ENCODE data around the gene SAYSD1. TPM values are rescaled to one million over a fixed set of nuclear protein-coding genes. Genes with fewer than 3 reads are reported as not detected.
A peak's percentile ranks its signal among the peaks of the same experiment; 100 is the strongest.

The SAYSD1 gene
- total and polyA plus RNA-seq, 9 of the 15 experiments (the other 6 are each of a cell fraction or from before 2014, with no cell fraction given): 3.5 to 19.1 (median 12.4) TPM

DNA sequence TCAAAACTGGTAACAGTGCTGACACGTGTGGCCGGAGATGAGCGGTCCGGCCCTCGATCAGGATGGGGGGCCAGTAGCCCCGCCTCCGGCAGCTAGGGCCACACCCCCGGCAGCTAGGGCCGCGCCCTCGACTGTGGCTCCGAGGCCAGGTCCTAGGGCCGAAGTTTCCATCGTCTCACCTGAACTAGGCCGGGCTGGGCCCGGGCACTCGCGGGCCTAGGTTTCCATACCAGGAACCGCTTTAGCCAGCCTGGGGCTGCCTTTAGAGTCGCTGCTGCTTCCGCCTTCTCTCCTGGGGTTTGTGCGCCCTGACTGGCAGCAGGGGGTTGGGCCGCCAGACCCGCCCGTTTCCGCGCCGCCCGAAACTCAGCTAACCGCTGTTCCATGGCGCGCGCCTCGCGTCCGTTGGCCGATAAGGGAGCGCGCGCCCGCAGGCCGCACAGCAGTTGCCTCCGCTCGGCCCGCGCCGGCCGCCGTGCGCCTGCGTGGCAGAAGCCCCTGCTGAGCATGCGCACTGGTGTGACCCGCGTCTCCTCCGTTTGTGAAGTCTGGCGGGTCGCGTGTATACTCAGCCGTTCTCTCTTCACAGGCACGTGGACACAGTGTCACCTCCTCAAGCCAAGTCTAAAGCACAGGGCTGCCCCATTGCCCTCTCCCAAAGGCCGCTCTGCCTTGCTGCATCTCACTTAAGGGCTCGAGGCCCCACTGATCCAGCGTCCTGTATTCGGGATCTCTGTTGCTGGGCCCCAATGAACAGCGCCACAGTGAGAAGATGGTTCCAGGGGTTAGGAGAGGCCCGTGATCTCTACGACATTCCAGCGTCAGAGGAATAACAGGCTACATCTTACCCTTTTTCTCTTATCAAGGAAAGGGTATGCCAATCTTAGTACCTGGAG is at the start of gene SAYSD1 (continued):
- TF ChIP-seq BCOR (IDR thresholded peaks at IDR 0.05) (no peak; the same call in none of the 2 replicates), TSC22D4 (tag; IDR thresholded peaks at IDR 0.05) (no peak), OTX1 (CRISPR knock-in tag; IDR thresholded peaks at IDR 0.05) (peak; percentile 40; the same call in 1 of the 2 replicates), TCF7 (IDR thresholded peaks at IDR 0.05; ENCODE audit: borderline replicate concordance) (no peak), RBM14 (IDR thresholded peaks at IDR 0.05; ENCODE audit: borderline replicate concordance, insufficient read depth, low read depth, low read length) (no peak), USF1 (CRISPR knock-in tag; IDR thresholded peaks at IDR 0.05) (peak; percentile 53; the same call in 1 of the 2 replicates), CBX3 (IDR thresholded peaks at IDR 0.05; ENCODE audit: borderline replicate concordance in 1 of 2, low read length in 2 of 2) (peak in 1 of 2 experiments; percentile 85; a peak in 1 of 3 replicates), CTBP1 (IDR thresholded peaks at IDR 0.05; ENCODE audit: borderline replicate concordance) (peak; percentile 100), EGR1 (conservative IDR thresholded peaks at IDR 0.05) (no peak), NFE2L1 (tag; IDR thresholded peaks at IDR 0.05; ENCODE audit: borderline replicate concordance, low read depth) (no peak), HDAC8 (tag; IDR thresholded peaks at IDR 0.05) (no peak; the same call in 1 of the 2 replicates), NUFIP1 (IDR thresholded peaks at IDR 0.05; ENCODE audit: partially characterized antibody) (peak; percentile 41), GTF2F1 (IDR thresholded peaks at IDR 0.05; ENCODE audit: low read depth, low read length) (peak; percentile 80; the same call in 1 of the 2 replicates), ETV6 (IDR thresholded peaks at IDR 0.05; ENCODE audit: borderline replicate concordance in 1 of 2, low read depth in 2 of 2, low read length in 1 of 2) (no peak), ETV6 (CRISPR knock-in tag; IDR thresholded peaks at IDR 0.05; ENCODE audit: borderline replicate concordance) (peak; percentile 85; the same call in 1 of the 2 replicates), PHF20 (IDR thresholded peaks at IDR 0.05; ENCODE audit: partially characterized antibody) (peak; percentile 79), ZNF134 (CRISPR knock-in tag; conservative IDR thresholded peaks at IDR 0.05) (no peak), EWSR1 (IDR thresholded peaks at IDR 0.05; ENCODE audit: borderline replicate concordance, low read depth, partially characterized antibody) (no peak), NFIX (CRISPR knock-in tag; IDR thresholded peaks at IDR 0.05; ENCODE audit: low read depth) (no peak), ZNF764 (CRISPR knock-in tag; IDR thresholded peaks at IDR 0.05; ENCODE audit: low read depth) (peak; percentile 48; the same call in 1 of the 2 replicates)
- TF ChIP-seq, protein P1, sequence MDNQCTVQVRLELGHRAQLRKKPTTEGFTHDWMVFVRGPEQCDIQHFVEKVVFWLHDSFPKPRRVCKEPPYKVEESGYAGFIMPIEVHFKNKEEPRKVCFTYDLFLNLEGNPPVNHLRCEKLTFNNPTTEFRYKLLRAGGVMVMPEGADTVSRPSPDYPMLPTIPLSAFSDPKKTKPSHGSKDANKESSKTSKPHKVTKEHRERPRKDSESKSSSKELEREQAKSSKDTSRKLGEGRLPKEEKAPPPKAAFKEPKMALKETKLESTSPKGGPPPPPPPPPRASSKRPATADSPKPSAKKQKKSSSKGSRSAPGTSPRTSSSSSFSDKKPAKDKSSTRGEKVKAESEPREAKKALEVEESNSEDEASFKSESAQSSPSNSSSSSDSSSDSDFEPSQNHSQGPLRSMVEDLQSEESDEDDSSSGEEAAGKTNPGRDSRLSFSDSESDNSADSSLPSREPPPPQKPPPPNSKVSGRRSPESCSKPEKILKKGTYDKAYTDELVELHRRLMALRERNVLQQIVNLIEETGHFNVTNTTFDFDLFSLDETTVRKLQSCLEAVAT (IDR thresholded peaks at IDR 0.05): peak in 1 of 2 experiments; percentile 89; a peak in 2 of 4 replicates
- TF ChIP-seq, protein P2, sequence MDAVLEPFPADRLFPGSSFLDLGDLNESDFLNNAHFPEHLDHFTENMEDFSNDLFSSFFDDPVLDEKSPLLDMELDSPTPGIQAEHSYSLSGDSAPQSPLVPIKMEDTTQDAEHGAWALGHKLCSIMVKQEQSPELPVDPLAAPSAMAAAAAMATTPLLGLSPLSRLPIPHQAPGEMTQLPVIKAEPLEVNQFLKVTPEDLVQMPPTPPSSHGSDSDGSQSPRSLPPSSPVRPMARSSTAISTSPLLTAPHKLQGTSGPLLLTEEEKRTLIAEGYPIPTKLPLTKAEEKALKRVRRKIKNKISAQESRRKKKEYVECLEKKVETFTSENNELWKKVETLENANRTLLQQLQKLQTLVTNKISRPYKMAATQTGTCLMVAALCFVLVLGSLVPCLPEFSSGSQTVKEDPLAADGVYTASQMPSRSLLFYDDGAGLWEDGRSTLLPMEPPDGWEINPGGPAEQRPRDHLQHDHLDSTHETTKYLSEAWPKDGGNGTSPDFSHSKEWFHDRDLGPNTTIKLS (IDR thresholded peaks at IDR 0.05; ENCODE audit: borderline replicate concordance, low read depth): peak; percentile 89
- TF ChIP-seq, protein P3, sequence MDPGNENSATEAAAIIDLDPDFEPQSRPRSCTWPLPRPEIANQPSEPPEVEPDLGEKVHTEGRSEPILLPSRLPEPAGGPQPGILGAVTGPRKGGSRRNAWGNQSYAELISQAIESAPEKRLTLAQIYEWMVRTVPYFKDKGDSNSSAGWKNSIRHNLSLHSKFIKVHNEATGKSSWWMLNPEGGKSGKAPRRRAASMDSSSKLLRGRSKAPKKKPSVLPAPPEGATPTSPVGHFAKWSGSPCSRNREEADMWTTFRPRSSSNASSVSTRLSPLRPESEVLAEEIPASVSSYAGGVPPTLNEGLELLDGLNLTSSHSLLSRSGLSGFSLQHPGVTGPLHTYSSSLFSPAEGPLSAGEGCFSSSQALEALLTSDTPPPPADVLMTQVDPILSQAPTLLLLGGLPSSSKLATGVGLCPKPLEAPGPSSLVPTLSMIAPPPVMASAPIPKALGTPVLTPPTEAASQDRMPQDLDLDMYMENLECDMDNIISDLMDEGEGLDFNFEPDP (CRISPR knock-in tag; IDR thresholded peaks at IDR 0.05): no peak
